HG02852 (cell line): ENCODE results near the gene CNGA3.

Source experiments
- ATAC-seq: cut with Tn5 transposase; IDR thresholded peaks from one replicate; pipeline ENCODE4 v1.9.1; 2021; ENCODE audit warnings: mild to moderate bottlenecking, moderate library complexity; ENCODE audit not compliant: unreplicated experiment

CNGA3 gene

GRCh38 chr2:98327776-98328175 is 18.5 kb upstream of the CNGA3 start:
- ATAC-seq, result no peak

DNA sequence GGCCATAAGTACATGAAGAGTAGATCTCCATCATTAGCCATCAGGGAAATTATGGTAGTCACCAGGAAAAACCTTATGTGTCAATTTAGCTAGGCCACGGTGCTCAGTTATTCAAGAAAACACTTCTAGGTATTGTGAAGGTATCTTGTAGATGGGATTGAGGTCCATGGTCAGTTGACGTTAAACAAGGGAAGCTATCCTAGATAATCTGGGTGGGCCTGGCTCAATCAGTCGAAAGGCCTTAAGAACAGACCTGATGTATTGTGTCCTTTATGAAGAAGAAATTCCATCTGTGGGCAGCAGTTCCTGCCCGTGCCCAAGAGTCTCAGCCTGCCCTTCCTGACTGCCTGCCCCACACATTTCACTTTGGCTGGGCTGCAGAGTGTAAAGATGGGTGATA is 16.7 kb upstream of the CNGA3 start:
- no peak for ATAC-seq

DNA sequence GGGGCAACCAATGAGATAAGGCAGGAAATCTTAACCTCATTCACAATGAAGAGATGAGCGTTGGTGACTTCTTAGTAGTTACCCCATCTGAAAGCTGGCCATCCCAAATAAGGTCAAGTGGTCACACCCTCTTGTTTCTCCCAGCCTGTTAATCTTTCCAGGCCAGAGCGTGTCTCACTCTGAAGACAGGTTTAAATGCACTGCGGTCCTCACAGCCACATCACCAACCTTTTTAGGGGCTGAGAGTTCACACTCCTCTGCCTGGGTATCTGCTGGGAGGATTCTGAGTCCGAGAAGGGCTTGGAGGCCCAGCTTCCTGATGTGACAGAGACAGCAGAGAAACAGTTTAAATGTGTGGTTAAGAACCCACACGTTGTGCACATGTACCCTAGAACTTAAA is 13.3 kb upstream of the CNGA3 start:
- ATAC-seq, result no peak

DNA sequence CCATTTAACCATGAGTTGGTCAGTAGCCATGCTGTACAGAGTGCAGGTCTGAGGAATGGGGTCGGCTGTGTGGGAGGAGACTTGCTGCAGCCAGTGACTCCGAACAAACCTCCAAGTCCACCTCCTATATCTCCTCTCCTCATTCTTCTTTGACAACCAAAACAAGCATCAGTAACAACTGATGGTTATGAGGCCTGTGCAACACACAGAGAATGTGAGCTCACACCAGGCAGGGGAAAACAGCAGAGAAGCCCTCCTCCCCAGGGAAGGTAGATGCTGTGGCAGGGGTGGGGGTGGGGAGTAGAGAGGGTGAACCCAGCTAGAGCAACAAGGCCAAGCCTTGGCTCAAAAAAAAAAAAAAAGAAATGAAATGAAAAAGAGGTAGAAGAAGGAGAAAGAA is 12.3 kb upstream of the CNGA3 start:
- ATAC-seq, result no peak

DNA sequence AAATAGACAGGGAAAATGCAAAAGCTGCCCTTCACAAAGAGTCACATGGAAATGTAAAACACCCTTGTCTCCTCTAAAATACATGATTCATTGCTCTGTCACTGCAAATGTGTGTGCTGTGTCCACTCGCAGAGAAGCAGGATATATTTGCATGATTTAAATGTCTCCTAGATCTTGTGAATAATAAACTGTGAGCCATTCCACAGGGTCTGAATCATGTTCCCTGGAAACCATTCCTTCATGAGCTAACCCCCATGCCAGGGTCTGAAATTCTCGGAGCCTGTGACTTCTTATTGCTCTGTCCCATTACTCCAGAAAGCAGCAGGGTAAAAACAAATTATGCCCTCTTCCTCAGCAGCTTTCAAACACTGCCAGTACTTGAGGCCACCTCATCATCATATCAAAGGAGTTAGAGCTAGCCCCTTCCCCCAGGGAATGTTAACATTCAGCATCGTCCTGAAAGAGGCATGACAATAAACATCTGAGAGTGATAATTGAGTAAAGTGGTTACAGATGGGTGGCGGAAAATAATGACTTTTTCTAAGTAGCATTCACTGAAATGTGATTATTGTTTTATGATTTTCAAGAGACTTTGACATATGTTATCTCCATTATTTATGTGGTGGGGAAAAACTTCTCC is 11.7 kb upstream of the CNGA3 start:
- no peak for ATAC-seq

DNA sequence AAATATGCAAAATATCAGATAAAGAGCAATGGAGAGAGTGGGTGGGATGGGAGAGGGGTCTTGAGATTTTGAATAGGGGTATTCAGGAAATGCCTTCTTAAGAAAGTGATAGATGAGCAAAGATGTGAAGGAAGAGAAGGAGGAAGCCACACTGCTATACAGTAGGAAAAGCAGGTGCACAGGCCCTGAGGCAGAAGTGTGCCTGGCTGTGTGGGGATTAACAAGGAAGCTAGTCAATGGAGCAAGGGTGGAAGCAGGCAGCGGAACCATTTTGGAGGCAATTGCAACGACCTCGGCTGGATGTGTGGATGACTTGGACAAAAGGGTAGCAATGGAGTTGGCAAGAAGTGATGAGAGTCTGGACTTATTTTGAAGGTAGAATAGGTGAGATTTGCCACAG is 11.0 kb upstream of the CNGA3 start:
- no peak for ATAC-seq

- ATAC-seq, result no peak
Observed at GRCh38 chr2:98341241-98341640, 5.0 kb upstream of the CNGA3 start.

- ATAC-seq, result no peak
Observed at GRCh38 chr2:98343285-98343684, 3.0 kb upstream of the CNGA3 start.

GRCh38 chr2:98347298-98348065 is 1.2 kb downstream of the CNGA3 start:
- no peak for ATAC-seq

GRCh38 chr2:98348066-98348561 is 1.9 kb downstream of the CNGA3 start:
- ATAC-seq, result no peak

DNA sequence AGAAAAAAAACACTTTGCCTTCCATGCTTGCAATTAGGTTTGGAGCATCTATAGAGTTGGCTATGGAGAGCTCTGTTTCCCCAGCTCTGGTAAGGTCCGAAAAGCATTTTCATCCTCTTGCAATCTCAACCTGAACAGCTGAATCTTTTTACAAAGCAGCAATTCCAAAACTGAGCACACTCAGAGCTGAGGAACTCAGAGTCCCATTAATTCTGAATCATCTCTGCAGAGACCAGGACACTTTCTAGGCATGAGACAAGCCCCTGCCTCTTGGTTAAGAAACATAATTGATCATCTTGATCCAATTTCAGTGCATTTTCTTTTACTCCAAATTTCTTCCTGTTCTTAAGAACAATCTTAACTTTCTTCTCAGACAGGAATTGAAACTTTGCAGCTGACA is 4.2 kb downstream of the CNGA3 start:
- ATAC-seq, result no peak

- ATAC-seq, result no peak
Observed at GRCh38 chr2:98355881-98356280, 9.6 kb downstream of the CNGA3 start.

DNA sequence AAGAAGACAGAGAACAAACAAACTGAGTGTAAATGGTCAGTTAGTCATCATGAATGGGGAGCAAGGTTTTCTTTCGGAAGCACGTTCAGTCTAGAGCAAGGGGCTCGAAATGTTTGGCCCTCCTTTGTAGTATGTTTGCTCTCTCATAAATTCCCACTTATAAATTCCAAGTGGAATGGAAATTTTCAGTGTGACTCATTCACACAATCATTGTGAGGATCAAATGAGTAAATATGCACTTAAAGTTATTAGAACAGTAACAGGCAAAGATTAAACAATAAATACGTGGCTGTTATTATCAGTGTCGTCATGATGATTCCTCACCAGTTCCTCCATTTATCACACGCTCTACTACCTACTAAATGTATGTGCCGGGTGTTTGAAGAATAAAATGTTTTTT is 10.5 kb downstream of the CNGA3 start:
- no peak for ATAC-seq

DNA sequence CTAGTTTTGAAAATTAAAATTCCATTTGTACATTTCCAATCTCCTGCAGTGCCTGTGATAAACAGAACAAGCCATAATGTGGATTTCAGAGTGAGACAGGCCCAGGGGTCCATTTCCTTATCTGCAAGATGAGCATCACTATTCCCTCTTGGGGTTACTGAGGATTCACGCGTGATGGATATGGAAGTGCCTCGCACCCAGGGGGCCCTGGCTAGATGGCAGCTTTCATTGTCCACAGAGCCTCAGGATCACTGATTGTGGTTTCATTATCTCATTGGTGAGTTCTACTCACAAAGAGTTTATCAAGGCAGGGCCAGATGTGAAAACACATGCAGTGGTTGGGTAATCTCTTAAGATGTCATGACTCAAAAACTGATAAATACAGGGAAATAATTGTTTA is 11.6 kb downstream of the CNGA3 start:
- no peak for ATAC-seq

DNA sequence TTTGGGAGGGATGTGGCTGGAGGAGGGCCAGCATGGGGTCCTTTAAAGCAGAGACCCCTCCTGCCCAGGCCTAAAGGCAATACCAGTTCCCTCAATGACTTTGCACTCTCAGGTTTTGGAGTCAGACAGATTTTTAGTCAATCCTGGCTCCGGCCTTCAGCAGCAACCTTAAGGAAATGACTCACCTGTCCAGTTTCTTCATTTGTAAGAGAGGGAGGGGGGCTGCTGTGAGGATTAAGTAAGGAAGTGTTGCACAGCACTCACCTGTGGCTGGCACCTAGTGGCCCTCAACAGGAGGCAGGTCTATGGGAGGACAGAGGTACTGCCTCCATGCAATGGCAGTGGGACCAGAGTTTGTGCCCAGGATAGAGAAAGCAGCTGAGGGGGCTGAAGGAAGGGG is 13.7 kb downstream of the CNGA3 start:
- ATAC-seq, result no peak

GRCh38 chr2:98367721-98368120 is 21.5 kb downstream of the CNGA3 start:
- ATAC-seq, result no peak

DNA sequence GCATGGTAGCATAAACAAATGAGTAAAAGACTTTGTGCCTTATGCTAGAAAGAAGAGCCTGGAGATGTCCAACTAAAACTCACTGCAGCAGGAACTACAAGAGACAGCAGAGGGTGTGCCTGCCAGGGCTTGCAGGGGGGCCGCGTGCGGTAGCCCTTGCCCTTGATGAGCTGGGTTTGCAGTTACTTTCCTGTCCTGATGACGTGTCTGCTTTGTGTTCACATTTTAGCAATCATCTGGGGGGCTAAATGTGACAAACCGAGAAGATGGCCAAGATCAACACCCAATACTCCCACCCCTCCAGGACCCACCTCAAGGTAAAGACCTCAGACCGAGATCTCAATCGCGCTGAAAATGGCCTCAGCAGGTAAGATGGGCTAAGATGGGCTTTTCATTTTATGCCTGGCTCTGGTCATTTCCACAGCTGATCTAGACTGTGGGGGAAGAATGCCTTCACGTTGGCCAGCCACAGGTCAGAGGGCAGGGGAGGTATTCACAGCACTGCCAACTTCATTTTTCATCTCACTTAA is 23.5 kb downstream of the CNGA3 start:
- no peak for ATAC-seq

DNA sequence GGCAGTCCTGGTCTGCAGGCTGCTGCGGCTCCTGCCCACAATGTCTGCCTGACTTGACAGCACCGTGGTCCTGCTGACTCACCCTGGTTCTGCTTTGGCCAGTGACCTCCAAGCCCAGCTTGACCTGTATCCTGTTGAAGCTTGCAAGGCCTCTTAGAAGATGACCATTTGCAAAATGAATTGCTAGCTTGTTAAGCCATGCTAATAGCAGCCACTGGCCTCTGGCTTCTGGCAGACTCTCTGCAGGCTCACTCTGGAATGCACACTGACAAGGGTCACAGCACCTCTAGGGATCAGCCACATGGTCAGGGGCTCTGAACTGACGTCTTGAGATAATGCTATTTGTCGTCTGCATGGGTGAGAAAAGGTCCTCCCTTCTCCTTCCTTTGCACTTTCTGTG is 25.9 kb downstream of the CNGA3 start:
- no peak for ATAC-seq

DNA sequence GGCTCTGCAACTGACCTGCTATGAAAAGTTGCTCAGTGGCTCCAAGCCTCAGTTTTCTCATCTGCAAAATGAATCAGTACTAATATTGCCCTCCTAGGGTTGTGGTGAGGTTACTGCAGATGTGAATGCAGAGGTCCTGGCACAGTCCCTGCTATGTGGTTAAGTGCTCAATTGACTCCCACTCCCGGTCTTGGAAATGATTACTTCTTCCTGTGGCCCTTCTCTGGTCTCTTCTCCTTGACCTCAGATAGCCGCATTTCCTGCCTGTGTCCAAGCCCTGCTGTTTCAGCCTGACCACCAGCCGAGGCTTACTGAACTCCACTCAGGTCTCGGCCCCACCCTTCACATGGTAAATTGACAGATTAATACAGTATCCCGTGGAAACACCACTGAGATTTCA is 26.3 kb downstream of the CNGA3 start:
- no peak for ATAC-seq

- no peak for ATAC-seq
Observed at GRCh38 chr2:98374286-98374685, 28.0 kb downstream of the CNGA3 start.

DNA sequence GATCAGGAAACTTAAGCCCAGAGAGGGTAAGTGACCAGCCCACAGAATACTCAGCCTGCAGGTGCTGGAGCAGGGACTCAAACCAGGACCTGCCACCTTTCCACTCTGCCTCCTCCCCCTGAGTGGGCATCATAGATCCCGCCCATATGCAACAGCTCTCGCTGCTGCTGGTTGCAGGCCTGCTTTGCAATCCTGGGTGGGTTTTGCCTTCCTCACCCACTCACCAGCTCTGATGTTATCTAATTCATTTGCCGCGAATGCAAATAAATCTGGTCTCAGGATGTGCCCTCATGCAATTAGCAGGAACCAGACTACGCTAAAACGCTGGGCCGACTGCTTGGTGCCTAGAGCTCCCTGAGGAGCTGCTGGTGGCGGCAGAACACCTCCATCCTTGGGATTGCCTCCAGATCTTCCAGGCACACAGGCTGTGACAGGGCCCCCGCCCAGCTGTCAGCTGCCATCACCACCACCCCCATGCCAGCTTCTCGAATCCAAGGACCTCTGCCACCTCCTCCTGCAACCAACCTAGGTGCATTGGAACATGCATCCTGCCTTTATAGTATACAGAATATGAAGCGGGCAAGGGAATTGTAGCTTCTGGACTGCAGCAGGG is 28.8 kb downstream of the CNGA3 start:
- no peak for ATAC-seq
